HG03175 (cell line): ENCODE measurements around the gene ARHGAP24.

ENCODE experiments used
- ATAC-seq: cut with Tn5 transposase; IDR thresholded peaks from one replicate; pipeline ENCODE4 v1.9.1; 2021; ENCODE audit warnings: mild to moderate bottlenecking, moderate library complexity; ENCODE audit not compliant: unreplicated experiment

The ARHGAP24 gene

GRCh38 chr4:85474818-85475630, at the start of gene ARHGAP24:
TSS of gene ARHGAP24 (plus strand) at chr4:85475150.
- ATAC-seq: peak; percentile 94

DNA sequence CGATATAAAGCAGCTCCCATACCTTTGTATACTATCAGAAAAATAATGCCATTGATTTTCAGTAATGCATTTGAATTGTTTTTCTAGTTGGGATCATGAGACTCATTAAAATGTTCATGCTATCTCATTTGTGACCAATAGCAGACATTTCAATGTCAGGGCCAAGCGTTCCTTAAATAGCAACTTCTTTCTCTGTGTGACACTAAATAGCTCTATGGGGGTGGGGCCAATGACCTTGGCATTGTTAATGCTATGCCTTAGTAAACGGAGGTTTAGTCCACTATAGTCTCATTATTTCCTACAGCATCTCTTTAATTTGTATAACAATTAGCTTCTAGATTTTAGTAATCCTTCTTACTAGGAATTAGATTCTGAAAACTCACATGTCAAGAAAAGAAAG, 48.6 kb upstream of the ARHGAP24 start:
- no peak for ATAC-seq

- no peak for ATAC-seq
These were observed 47.8 kb upstream of the ARHGAP24 start for GRCh38 chr4:85427123-85427522.

DNA sequence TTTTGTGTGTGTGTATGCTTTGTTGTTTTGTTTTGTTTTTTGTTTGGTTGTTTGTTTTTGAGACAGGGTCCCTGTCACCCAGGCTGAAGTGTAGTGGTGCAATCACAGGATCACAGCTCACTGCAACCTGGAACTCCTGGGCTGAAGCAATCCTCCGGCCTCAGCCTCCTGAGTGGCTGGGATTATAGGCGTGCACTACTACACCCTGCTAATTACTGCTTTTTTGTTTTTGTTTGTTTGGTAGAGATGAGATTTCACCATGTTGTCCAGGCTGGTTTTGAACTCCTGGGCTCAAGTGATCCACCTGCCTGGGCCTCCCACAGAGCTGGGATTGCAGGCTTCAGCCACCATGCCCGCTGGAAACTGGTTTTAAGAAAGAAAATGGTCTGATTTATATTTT, 44.7 kb upstream of the ARHGAP24 start:
- no peak for ATAC-seq

GRCh38 chr4:85430697-85431096, 44.3 kb upstream of the ARHGAP24 start:
- no peak for ATAC-seq

- ATAC-seq: no peak
These were observed 43.8 kb upstream of the ARHGAP24 start for GRCh38 chr4:85431156-85431555.

DNA sequence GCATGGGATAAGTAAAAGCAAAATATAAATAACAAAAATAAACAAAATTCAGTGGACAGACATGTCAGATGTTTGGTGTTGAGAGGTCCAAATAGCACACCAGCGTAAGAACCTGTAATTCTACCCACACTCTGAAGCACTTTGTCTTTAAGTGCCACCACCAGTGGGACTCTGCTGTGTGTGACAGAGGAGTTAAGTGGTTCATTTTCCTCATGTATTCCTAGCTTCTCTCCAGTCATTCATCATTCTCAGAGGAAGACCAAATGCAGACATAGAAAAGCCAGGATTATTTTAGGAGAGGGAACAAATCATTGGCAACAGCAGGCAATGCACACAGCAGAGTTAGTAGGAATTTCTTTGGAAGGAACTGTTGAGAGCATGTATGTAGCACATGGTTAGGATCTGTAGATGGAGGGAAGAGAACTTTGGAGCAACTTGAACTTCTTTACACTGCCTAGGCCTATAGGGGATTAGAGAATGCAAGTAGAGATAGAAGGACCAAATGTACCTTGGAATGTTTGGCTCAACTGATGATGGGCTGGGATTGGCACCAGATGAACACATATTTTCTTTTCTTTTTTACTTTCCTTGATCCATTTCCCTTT, 43.0 kb upstream of the ARHGAP24 start:
- ATAC-seq: no peak

GRCh38 chr4:85445050-85445639, 29.8 kb upstream of the ARHGAP24 start:
- no peak for ATAC-seq

DNA sequence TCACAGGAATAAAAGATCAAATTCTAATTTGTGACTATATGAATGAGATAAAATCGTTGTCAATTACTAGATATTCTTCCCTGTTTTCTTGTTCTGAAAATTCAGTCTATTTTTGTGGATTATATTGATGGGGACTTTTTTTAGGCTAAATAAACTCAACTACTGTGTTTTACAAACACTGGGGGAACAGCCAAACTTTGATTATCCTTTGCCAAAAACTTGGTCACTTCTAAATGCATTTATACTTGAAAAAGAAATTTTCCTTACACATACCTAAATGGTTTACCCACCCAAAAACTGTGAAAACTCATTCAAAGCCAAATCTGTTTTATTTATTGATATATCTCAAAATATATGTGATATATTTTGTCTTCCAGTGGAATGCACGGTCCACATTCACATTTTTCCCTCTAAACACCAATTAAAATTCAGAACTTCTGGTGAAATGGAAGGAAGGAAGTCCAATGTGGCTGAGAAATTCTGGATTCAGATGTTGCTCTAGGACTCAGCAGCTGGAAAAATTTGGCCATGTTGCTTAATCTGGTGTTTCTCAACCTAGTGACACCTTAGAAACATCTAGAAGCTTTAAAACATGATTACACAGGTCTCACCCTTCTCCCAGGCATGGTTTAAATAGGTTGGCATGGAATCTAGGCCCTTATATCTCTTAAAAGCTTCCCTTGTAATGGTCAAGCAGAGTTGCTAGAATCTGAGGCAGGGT, 28.6 kb upstream of the ARHGAP24 start:
- no peak for ATAC-seq

DNA sequence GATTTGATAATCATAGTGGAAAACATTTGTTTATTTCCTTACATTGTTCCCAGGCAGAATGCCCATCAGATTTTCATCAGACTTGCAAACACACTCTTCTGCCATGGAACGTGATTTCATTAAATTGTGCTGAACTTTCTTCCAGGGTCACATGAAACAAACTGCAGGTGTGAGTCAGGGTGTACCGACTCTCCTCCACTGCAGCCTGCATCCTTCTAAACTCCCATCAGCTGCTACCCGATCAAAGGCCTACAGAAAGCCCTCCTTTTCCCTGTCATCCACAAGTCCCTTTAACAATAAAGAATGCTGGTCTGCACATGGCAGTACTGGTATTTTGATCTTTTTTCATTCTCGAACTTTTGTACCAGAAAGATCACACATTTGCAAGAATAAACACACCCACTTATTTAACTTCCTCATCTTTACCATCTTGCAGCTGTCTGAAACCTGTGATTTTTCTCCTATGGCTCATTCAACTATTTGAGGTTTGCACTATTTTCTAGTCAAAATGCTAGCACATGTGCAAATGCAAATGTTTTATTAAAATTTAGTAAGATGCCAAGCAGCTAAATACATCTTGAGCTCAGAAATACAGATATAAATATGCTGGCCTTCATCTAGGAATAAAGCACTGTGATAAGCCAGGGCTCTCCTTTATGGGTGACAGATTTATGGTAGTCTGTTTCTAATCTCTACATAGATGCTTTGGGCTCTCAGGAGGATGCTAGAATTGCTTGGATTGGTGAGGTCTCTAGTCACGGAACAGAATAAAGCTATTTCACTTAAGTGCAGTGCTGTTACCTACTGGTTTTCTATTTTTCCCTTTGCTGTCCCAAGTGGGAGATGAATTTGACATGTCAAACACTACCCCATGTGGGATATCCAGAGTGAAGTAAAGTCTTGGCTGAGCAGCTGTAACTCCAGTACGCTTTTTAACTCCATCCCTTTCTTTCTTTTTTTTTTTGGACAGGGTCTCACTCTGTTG, 25.8 kb upstream of the ARHGAP24 start:
- peak; percentile 80 for ATAC-seq

DNA sequence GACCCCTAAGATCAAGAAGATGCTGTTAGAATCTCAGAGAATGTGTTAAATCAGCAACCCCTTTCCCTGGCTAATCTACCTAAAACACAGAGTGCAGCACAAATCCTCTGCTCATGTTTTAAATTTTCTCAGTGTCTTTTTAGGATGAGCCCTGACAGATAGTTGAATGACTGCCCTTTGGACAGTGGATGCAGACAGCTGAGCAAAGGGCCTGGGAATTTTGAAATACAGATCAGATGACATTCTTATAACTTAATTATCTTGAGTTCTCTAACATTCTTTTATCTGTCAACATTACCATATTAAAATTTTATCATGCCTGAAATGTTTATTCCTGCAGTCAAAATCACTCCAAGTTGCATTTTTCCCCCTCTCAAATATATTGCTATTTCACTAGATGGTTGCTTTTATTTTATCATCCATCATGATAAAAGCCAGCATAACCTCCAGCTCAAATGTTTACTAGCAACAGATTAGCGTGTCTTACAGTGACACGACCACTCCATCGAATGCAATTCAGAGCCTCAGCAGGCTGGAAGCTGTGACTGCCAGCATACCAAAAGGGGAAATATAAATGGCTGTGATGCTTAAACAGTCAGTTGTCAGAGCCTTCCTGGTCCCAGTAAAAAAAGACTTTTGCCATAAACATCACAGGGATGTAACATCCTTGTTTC, 22.8 kb upstream of the ARHGAP24 start:
- ATAC-seq: no peak

DNA sequence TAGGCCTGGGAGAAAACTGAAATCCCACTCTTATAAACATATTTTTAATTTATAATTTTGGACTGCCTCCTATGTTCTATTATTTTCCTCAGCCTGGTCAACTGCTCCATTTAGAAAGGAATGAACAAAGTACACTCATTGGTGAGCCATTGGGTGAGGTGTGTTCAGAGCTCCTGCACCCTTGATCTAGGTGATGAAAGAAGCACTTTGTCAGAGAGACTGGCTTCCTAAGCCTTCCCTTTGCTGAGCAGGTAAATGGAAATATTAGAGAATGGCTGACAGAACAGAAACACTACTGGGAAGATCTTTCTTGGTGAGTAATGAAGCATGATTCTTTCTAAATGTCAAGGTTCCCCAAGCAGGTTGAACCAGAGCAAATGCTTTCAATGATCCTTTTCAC, 19.0 kb upstream of the ARHGAP24 start:
- ATAC-seq: no peak

DNA sequence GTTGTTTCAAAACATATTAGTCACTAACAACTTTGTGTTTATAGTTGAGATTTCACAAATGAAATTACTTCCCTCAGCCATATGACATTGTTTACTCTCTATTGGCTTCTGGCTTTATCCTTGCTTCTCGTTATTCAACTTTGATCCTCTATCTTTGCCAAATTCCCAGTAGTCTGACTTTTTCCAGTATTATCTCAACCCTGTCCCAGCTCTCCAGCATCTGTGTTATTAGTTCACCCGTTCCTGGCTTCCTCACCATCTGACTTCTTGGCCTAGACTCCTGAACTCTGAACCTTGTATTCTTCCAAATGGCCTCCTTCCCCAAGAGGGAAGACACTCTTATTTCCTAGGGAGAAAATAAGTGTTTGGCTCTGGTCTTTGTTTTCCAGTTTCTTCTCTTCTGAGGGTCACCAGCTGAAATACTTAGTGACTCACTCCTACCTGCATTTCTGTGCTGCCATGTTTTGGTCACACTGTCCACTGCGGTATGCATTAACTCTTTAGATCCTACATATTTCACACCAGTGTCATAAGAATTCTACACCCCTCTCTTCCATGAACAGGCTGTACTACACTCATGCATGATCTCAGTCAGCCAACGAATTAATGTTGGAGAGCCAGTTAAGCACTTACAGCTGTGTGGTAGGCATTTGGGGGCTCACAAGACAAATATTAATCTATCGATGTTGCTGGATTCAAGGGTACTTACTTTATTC, 17.0 kb upstream of the ARHGAP24 start:
- ATAC-seq: no peak

- ATAC-seq: no peak
These were observed 15.2 kb upstream of the ARHGAP24 start for GRCh38 chr4:85459736-85460135.

- ATAC-seq: no peak
These were observed 594 bp upstream of the ARHGAP24 start for GRCh38 chr4:85474356-85474755.

DNA sequence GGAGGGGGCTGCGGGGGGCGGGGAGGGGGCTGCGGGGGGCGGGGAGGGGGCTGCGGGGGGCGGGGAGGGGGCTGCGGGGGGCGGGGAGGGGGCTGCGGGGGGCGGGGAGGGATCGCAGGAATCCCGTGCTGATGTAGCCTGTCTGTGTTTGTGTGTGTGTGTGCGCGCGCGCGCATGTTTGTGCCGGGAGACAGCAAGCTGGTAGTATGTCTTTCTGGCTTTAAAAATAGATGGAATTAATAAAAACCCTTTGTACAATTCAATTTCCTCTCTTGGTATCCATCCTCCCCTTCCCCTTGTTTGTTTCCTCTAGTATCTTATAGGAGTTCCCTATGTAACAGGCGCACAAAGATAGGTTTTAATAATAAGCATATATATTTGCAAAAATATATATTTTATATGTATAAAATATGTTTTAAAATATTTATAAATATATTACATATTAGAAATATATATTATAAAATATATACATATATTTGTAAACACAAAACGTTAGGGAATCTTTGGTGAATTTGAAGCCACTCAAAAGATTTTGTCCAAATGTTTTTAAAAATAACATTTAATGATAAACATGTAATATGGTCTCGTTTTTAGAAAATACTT, 782 bp downstream of the ARHGAP24 start:
- ATAC-seq: no peak

DNA sequence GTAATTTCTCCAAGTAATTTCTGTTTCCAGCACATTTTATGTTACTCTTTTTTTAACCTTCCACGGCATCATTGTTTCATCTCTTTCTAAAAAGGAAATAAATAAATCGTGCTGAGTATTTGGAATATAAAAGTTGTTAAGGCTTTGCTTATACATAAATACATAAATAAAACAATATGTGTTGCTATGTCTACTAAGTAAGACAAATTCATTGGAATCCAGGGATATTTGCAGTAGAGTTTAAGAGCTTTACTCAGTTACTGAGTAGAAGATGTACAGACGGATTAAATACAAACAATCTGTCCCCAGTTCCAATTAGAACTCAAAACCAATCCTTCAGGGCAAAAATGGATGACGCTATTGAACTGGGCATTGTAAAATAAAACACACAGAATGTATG, 1.4 kb downstream of the ARHGAP24 start:
- ATAC-seq: no peak

- ATAC-seq: peak; percentile 22
These were observed 2.6 kb downstream of the ARHGAP24 start for GRCh38 chr4:85477534-85477933.

DNA sequence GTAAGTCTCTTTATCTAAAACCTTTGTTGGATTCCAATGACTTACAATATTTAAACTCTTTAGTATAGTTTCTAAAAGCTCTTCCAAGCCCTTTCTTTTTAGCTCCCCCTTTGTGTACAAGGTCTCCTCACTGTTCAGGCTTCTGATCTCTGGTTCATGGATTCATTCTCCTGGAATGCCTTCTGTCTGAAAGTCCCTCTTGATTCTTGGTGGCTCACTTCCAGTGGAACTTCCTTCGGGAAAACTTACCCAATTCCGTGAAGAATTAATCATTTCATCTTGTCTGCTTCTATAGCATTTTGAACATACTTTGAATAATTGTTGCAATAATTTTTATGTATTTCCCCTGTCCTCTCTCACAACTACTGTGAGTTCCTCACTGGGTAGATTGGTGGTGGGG, 3.6 kb downstream of the ARHGAP24 start:
- ATAC-seq: no peak
